CMK (cell line): ENCODE results near the gene ABHD15.

Source experiments
- DNase-seq: peaks from one replicate; pipeline ENCODE4 v3.0.0-alpha.2; 2010; ENCODE audit warnings: low read depth

The ABHD15 gene

GRCh38 chr17:29582254-29582765, 15.5 kb upstream of the ABHD15 start:
- DNase-seq: no peak

- no peak for DNase-seq
Measured at GRCh38 chr17:29581583-29582253, 14.9 kb upstream of the ABHD15 start.

GRCh38 chr17:29579866-29580771, 13.3 kb upstream of the ABHD15 start:
- DNase-seq: no peak

GRCh38 chr17:29578626-29579485, 12.0 kb upstream of the ABHD15 start:
- DNase-seq: no peak

- no peak for DNase-seq
Measured at GRCh38 chr17:29577385-29578211, 10.8 kb upstream of the ABHD15 start.

GRCh38 chr17:29577001-29577370, 10.1 kb upstream of the ABHD15 start:
- DNase-seq: no peak

GRCh38 chr17:29576214-29577000, 9.6 kb upstream of the ABHD15 start:
- DNase-seq: no peak

- no peak for DNase-seq
Measured at GRCh38 chr17:29575511-29576213, 8.8 kb upstream of the ABHD15 start.

GRCh38 chr17:29574732-29575510, 8.1 kb upstream of the ABHD15 start:
- DNase-seq: no peak

- DNase-seq: no peak
Measured at GRCh38 chr17:29573871-29574731, 7.3 kb upstream of the ABHD15 start.

GRCh38 chr17:29573558-29573869, 6.7 kb upstream of the ABHD15 start:
- DNase-seq: no peak

- DNase-seq: no peak
Measured at GRCh38 chr17:29572691-29573557, 6.1 kb upstream of the ABHD15 start.

GRCh38 chr17:29571883-29572681, 5.2 kb upstream of the ABHD15 start:
- DNase-seq: no peak

- no peak for DNase-seq
Measured at GRCh38 chr17:29571486-29571882, 4.6 kb upstream of the ABHD15 start.

- no peak for DNase-seq
Measured at GRCh38 chr17:29570521-29570920, 3.7 kb upstream of the ABHD15 start.

- no peak for DNase-seq
Measured at GRCh38 chr17:29569245-29569950, 2.6 kb upstream of the ABHD15 start.
